GM19328 (cell line): Measurements from ENCODE around the gene ACADL.
A peak's percentile ranks its signal among the peaks of the same experiment; 100 is the strongest.

Experiments used
- ATAC-seq: cut with Tn5 transposase; IDR thresholded peaks from one replicate; pipeline ENCODE4 v1.9.1; 2021; ENCODE audit warnings: mild to moderate bottlenecking, moderate library complexity; ENCODE audit not compliant: unreplicated experiment

Gene ACADL

DNA sequence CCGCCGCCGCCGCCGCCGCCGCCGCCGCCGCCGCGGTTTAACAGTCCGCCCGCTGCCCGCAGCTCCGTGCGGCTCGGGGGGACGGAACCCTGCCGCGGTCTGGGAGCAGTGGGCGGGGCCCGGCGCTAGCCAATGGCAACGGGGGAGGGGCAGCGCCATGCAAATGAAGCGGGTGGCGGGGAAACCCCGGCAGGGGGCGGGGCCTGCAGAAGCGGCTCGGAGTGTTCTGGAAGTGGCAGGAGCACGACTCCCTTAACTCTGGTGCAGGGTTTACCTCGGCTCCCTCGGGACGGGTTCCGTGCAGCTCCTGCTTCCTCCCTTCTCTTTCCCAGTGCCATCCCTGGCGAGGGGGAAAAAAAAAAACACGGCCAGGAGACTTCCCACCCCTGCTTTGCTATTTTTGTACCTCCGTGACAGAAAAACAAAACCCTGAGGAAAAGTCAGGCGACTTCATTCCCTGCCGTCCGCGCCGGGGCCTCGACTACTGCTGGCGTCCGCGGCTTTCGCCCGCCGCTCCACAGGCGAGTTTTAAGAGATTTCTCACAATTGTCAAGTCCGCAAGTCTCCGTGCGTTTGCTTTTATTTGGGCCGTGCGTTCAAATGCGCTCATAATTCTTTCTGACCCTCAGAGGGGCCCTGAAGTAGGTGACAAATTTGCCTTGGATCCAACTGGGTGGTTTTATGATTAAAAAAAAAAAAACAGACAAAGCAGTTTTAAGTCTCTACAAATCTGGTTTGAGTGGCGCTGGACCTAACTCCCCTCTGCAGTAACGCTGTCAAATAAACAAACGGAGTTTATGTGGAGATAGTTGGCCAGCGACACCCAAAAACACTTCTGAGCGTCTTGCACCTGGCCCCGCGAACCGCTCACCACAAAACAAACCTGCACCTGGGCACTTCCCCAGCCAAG, 53.7 kb downstream of the ACADL start, which contains the start of gene KANSL1L:
KANSL1L (minus strand) TSS at position 101 of the 910 bp plus-strand sequence. CDS start 16,827 bp downstream, outside the sequence.
- peak; percentile 73 for ATAC-seq

DNA sequence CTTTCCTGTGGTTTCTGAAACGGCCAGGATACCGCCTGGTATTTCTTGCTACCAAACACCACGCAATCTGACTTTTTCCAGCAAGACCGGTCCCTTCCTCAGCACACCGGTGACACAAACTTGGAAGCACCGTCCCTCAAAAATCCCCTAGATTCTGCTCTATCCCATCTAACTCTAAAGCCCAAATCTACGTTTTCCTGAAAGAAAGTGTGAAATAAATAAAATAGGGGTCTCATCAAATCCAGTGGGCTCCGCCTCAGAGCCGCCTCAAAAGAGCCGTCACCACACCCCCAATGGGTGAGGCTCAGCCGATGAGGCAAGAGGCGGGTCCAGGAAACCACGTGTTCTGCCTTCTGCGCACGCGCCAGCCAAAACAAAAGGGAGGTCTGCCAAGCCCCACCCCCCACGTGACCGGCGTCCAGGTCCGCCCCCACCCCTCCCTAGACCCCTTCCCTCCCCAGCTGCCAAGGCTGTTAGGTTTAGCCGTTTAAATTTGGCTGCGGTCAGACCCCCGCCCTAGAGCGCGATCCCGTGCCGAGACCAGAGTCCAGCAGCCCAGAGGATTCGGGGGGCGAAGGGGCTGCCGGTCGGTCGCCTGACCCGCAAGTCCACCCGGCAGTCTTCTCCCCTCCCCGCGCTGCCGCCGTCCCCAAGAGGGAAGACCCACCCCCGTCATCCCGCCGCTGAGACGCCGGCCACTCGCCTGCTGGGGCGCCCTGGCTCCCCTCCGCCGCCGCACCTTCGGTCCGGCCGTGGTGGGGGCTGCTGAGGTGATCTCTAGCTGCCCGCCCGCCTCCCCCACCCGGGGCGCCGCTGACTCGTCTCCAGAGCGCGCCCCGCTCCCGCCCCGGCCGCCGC, 54.6 kb downstream of the ACADL start:
- peak; percentile 66 for ATAC-seq

DNA sequence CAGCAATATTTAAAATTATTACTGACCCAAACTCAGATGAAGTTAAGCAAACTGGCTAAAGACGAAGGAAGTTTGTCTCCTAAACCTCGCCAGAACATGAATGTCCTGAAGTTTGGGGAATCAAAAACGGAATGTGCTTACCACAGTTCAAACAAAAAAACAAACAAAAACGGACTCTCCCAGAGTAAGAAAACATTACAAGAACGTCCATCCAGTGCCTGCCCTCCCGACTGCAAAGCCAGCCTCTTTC, 55.1 kb downstream of the ACADL start:
- no peak for ATAC-seq

DNA sequence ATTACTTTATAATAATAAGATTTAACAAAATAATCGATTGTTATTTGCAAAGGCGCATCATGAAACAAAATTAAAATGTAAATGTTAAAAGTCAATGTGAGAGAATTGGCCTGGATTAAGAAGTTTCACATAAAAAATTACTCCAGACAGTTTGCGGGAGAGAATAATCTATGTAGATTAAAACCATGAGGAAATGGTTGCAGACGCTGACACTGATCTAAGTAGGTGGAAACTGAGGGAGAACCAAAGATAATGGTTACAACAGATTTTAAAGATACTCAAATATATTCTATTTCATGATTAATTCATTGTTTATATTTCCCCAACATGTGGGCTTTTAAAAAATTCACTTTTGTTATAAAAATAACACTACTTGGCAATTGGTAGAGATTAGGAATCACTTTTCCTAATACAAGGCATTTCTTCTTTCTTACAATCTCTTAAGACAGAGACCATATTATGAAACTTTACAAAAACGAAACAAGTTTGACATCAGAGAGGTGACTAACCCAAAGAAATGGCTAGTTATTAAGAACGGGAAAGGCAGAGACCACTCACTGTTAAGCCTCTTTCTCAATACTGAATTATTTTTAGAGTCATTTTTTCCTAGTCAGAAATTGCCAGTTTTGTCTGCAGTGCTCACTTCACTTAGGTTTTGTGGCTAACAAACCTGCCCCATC, 55.6 kb downstream of the ACADL start:
- no peak for ATAC-seq

DNA sequence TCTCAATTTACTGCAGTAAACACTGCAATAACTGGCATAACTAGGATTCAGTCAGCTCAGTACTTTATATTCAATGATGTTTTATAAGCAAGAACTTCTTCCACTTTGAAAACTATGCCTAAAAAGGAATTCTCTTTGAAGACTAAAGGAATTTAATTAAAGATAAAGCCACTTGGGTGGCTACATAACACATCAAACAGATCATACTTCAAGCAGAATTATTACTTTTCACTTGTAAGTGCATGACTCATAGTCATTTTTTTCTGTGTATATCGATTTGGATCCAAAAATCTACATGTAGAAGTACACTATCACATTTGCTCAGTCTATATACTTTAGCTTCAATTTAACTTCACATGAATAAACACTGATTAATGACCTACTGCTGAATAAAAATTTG, 58.0 kb downstream of the ACADL start:
- ATAC-seq: no peak

DNA sequence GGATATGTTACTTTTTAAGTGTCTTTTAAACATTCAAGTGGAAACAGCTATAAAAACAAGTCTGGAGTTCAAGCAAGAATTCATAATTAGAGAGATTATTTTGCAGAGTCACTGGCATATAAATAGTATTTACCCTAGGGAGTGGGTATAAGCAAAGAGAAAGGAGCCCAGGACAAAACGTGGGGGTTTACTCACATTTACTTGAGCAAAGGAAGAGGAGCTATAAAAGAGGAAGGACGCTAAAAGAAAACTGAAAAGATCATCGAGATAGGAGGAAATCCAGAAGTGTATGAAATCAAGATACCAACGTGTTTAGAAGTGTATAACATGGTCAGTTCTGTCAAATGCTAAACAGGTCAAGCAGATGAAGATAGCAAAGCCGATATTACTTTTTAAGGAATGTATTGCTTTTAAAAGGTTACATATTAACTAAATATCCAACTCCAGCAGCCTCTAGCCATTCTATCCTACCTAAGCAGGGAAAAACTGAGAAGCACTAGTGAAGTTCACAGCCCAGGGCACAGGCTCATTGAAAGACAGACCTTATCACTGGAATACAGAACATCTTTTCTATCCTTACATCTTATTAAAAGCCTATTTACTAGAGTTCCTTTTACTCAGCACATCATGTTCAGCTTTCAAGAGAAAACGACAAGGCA, 62.7 kb downstream of the ACADL start:
- no peak for ATAC-seq

DNA sequence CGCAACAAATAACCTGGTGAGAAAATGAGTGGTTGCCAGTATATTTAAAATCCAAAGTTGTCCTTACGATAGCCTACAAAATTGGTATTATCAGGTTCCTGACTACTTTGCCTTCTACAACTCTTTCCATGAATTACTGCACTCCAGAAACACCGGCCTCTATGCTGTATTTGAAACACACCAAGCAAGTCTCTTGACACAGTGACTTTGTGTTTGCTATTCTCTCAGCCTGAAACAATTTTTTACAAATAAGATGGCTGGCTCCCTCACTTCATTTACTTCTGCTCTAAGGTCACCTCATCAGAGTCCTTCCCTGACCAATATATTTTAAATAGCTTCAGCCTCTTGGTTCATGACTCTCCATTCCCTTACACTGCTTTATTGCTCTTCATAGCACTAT, 66.2 kb downstream of the ACADL start:
- no peak for ATAC-seq

DNA sequence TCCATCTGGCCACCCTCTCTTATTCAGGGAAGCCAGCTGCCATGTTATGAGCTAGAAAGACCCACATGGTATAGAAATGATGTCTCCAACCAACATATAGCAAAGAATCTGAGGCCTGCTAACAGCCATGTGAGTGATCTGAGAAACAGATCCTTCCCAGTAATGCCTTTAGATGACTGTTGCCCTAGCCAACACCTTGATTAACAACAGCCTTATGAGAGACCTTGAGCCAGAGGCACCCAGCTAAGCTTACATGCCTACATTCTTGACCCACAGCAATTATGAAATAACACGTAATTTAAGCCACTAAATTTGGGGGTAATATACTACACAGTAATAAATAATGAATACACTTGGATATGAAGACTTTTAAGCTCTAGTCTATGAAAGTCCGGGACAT, 67.0 kb downstream of the ACADL start:
- no peak for ATAC-seq

DNA sequence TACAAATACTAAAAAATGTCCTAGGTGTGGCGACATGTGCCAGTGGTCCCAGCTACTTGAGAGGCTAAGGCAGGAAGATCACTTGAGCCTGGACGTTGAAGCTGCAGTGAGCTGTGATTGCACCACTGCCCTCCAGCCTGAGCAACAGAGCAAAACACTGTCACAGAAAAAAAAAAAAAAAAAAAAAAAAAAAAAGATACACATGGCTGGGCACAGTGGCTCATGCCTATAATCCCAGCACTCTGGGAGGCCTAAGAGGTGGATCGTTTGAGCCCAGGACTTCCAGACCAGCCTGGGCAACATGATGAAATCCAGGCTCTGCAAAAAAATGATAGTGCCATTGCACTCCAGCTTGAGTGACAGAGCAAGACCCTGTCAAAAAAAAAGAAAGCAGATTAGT, 67.7 kb downstream of the ACADL start:
- ATAC-seq: no peak

DNA sequence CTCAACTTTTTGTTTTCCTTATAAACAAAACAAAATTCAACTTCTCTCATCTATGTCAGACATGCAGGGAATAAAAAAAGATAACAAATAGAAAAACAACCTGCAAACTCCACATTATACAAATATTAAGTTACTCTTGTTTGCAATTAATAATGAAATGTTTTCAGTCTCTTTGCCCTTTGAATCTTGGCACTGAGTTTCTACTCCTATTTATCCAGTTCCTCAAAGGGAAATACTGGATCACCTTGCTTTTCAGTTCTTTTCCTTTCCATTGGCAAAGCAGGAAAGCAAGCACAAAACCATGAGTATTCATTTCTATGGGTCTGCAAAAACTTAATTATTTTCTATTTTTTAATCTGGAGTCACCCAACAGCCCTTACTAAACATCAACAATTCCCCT, 77.6 kb downstream of the ACADL start:
- no peak for ATAC-seq
